HEK293 (cell line): ENCODE data around the gene CIC.

Experiments
- CTCF ChIA-PET: fragments of 350-600 bp; formaldehyde crosslinking; extraction: SDS; loops from one replicate; lab custom pipeline; 2021; ENCODE audit warnings: antibody characterized with exemption; lab: Yijun Ruan, JAX
- POLR2A ChIA-PET: fragments of 300-600 bp; formaldehyde crosslinking; extraction: SDS; loops from one replicate; lab custom pipeline; 2020; ENCODE audit warnings: antibody characterized with exemption, inconsistent platforms; lab: Yijun Ruan, JAX
- H3K27ac ChIP-seq: fragments of 200-500 bp; sonication (Bioruptor generic); 2 replicates; pipeline ENCODE4 v1.5.1; 2014; ENCODE audit warnings: low read depth, low read length, control low read depth, inconsistent platforms; ENCODE audit errors: extremely low read depth
- H3K36me3 ChIP-seq, 2 experiments: fragments of 200-500 bp in 1 of 2; sonication (Bioruptor generic) in 1 of 2; 1 replicate in 1 of 2; 2 replicates in 1 of 2; pipeline ENCODE4 v1.5.1; 2014 to 2017; ENCODE audit warnings: inconsistent platforms in 2 of 2, low read length in 2 of 2; ENCODE audit not compliant: control insufficient read depth in 2 of 2, insufficient read depth in 1 of 2
- H3K4me1 ChIP-seq: fragments of 200-500 bp; sonication (Bioruptor generic); 2 replicates; pipeline ENCODE4 v1.5.1; 2014; ENCODE audit warnings: mild to moderate bottlenecking, low read length, inconsistent platforms; ENCODE audit not compliant: control insufficient read depth, insufficient read depth
- H3K4me3 ChIP-seq: 2 replicates; pipeline ENCODE4 v1.5.1; 2011; ENCODE audit warnings: low read depth, mild to moderate bottlenecking, control low read depth, low read length, moderate library complexity
- H3K9me3 ChIP-seq: fragments of 200-500 bp; sonication (Bioruptor generic); 2 replicates; pipeline ENCODE4 v1.5.1; 2014; ENCODE audit warnings: low read depth, low read length, inconsistent platforms; ENCODE audit not compliant: control insufficient read depth, insufficient read depth
- GLIS1 ChIP-seq: fragments of 450-650 bp; formaldehyde crosslinking; IDR thresholded peaks from 2 replicates; pipeline ENCODE4 v1.5.1; 2016; ENCODE audit warnings: missing biosample characterization, missing genetic modification characterization
- MEIS1 ChIP-seq: sonication (generic); formaldehyde crosslinking; IDR thresholded peaks from 2 replicates; pipeline ENCODE4 v1.8.1; 2022; ENCODE audit warnings: missing genetic modification reagents, mild to moderate bottlenecking, borderline replicate concordance
- SP2 ChIP-seq: fragments of 450-650 bp; formaldehyde crosslinking; IDR thresholded peaks from 2 replicates; pipeline ENCODE4 v1.5.1; 2016; ENCODE audit warnings: missing biosample characterization, missing genetic modification characterization
- YY2 ChIP-seq: fragments of 450-650 bp; formaldehyde crosslinking; IDR thresholded peaks from 2 replicates; pipeline ENCODE4 v1.5.1; 2016; ENCODE audit warnings: missing biosample characterization, missing genetic modification characterization
- ZFP3 ChIP-seq: fragments of 450-650 bp; formaldehyde crosslinking; IDR thresholded peaks from 2 replicates; pipeline ENCODE4 v1.5.1; 2016; ENCODE audit warnings: low read depth, missing biosample characterization, missing genetic modification characterization
- ZNF211 ChIP-seq: fragments of 450-650 bp; formaldehyde crosslinking; IDR thresholded peaks from 2 replicates; pipeline ENCODE4 v1.5.1; 2016; ENCODE audit warnings: low read depth, missing biosample characterization, missing genetic modification characterization
- ZNF335 ChIP-seq: fragments of 450-650 bp; formaldehyde crosslinking; conservative IDR thresholded peaks from 2 replicates; pipeline ENCODE4 v1.5.1; 2016; ENCODE audit warnings: missing biosample characterization, missing genetic modification characterization
- ZNF350 ChIP-seq: fragments of 450-650 bp; formaldehyde crosslinking; IDR thresholded peaks from 2 replicates; pipeline ENCODE4 v1.5.0; 2017; ENCODE audit warnings: missing biosample characterization, mild to moderate bottlenecking, missing genetic modification characterization
- ZNF394 ChIP-seq: fragments of 450-650 bp; formaldehyde crosslinking; IDR thresholded peaks from 2 replicates; pipeline ENCODE4 v1.5.1; 2016; ENCODE audit warnings: missing biosample characterization, missing genetic modification characterization, mild to moderate bottlenecking, moderate library complexity, borderline replicate concordance
- ZNF658 ChIP-seq: fragments of 450-650 bp; formaldehyde crosslinking; IDR thresholded peaks from 2 replicates; pipeline ENCODE4; 2016; ENCODE audit warnings: missing biosample characterization, missing genetic modification characterization
- TF ChIP-seq, protein P1 (sequence below): fragments of 450-650 bp; formaldehyde crosslinking; IDR thresholded peaks from 2 replicates; pipeline ENCODE4 v1.5.1; 2016; ENCODE audit warnings: missing biosample characterization, missing genetic modification characterization
- TF ChIP-seq, protein P2 (sequence below): fragments of 450-650 bp; formaldehyde crosslinking; IDR thresholded peaks from 2 replicates; pipeline ENCODE4 v1.5.1; 2016; ENCODE audit warnings: missing biosample characterization, missing genetic modification characterization
- TF ChIP-seq, protein P3 (sequence below): fragments of 450-650 bp; formaldehyde crosslinking; conservative IDR thresholded peaks from 2 replicates; pipeline ENCODE4 v1.5.1; 2016; ENCODE audit warnings: low read depth, missing biosample characterization, missing genetic modification characterization
- TF ChIP-seq, protein P4 (sequence below): sonication (generic); formaldehyde crosslinking; IDR thresholded peaks from 2 replicates; pipeline ENCODE4 v1.8.1; 2022; ENCODE audit warnings: mild to moderate bottlenecking, moderate library complexity, missing genetic modification reagents

The CIC gene

DNA sequence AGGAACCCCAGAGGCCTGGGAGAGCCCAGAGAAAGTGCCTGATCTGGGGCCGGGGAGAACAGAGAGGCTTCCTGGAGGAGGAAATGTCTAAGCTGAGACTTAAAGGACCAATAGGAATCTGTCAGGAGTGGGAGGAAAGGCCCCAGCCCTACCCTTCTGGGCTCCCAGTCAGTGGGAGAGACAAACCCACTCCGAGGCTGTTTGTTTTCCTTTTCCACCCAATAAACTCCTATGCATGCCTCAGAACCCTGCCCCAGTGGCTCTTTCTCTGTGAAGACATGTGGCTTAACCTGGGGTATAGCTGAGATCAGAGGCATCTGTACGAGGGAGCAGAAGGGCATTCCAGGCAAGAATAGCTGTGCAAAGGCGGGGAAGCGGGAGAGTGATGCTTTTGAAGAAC is 58.3 kb downstream of the CIC start (continued):
- TF ChIP-seq ZNF335 (tag by site-specific recombination) (peak; percentile 19; the same call in 1 of the 2 replicates), ZNF394 (tag by site-specific recombination) (no peak), ZNF658 (tag by site-specific recombination) (no peak), SP2 (tag by site-specific recombination) (peak; percentile 51)
- TF ChIP-seq, protein P1, sequence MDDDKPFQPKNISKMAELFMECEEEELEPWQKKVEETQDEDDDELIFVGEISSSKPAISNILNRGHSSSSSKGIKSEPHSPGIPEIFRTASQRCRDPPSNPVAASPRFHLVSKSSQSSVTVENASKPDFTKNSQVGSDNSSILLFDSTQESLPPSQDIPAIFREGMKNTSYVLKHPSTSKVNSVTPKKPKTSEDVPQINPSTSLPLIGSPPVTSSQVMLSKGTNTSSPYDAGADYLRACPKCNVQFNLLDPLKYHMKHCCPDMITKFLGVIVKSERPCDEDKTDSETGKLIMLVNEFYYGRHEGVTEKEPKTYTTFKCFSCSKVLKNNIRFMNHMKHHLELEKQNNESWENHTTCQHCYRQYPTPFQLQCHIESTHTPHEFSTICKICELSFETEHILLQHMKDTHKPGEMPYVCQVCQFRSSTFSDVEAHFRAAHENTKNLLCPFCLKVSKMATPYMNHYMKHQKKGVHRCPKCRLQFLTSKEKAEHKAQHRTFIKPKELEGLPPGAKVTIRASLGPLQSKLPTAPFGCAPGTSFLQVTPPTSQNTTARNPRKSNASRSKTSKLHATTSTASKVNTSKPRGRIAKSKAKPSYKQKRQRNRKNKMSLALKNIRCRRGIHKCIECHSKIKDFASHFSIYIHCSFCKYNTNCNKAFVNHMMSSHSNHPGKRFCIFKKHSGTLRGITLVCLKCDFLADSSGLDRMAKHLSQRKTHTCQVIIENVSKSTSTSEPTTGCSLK, result no peak
- TF ChIP-seq, protein P2, sequence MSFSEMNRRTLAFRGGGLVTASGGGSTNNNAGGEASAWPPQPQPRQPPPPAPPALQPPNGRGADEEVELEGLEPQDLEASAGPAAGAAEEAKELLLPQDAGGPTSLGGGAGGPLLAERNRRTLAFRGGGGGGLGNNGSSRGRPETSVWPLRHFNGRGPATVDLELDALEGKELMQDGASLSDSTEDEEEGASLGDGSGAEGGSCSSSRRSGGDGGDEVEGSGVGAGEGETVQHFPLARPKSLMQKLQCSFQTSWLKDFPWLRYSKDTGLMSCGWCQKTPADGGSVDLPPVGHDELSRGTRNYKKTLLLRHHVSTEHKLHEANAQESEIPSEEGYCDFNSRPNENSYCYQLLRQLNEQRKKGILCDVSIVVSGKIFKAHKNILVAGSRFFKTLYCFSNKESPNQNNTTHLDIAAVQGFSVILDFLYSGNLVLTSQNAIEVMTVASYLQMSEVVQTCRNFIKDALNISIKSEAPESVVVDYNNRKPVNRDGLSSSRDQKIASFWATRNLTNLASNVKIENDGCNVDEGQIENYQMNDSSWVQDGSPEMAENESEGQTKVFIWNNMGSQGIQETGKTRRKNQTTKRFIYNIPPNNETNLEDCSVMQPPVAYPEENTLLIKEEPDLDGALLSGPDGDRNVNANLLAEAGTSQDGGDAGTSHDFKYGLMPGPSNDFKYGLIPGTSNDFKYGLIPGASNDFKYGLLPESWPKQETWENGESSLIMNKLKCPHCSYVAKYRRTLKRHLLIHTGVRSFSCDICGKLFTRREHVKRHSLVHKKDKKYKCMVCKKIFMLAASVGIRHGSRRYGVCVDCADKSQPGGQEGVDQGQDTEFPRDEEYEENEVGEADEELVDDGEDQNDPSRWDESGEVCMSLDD (tag by site-specific recombination), result no peak

DNA sequence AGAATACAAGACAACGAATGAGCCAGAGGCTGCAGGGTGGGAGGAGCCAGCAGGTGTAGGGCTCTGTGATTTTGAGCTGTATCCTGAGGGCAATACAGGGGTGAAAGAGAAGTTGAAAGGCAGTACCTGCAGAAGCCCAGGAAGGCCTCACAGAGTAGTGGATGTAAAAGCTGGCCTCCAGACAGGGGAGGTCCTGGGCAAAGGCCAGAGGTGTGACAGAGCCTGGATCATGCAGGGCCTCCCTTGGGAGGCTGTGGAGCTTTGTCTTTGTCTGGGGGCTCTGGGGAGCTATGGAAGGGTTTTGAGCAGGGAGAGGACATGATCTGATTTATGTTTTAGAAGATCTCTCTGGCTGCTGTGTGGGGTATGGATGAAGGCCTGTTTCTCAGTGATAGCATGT is 59.1 kb downstream of the CIC start:
- CTCF ChIA-PET, result interaction anchor here (0.6 to 1.8 kb wide), 5 partner anchors 25 to 200 kb away, joined by 3 to 7 read pairs (median 4); partner anchors contain the start of genes CEACAM1, PAFAH1B3 and POU2F2
- POLR2A ChIA-PET, result interaction anchor here (0.5 to 1.5 kb wide), 4 partner anchors 14 to 46 kb away, joined by 3 to 7 read pairs (median 3); partner anchors contain the start of gene PAFAH1B3

DNA sequence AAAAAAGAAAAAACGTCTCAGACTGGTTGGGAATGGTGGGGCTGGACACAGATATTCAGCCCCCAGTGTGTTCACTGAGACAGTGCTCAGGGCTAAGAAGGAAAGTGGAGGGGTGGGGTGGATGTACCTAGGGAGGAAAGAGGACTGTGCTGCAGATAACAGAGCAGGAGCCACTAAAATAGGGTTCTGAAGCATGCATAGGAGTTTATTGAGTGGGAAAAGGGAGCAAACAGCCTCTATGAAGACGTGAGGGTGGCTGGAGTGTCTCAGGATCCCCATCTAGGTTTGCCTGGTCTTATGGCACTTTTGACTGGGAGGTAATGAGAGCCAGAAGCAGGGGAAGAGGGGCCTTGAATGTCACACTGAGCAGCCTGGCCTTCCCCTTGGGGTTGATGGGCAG is 59.8 kb downstream of the CIC start:
- peak overlapping the region; percentile 26; the same call in 1 of the 2 replicates for H3K27ac ChIP-seq
- CTCF ChIA-PET, result interaction anchor here (0.9 to 1.8 kb wide), 3 partner anchors 71 to 196 kb away, joined by 4 to 7 read pairs (median 4); partner anchors contain the start of gene POU2F2
- POLR2A ChIA-PET, result no interaction called here

More for the DNA sequence above, 59.1 kb downstream of the CIC start:
- H3K4me3 ChIP-seq, result no peak overlapping the region
- H3K36me3 ChIP-seq, result peaks cover 0 to 4% of the 10 kb centered on the region in 2 experiments; a peak in 2 of 3 replicates
- peaks cover 43% of the 10 kb centered on the region for H3K4me1 ChIP-seq
- H3K27ac ChIP-seq, result 0 out of 2 replicates have a peak overlapping the region, but pooled peaks have one; percentile 26
- H3K9me3 ChIP-seq, result no peaks in the 10 kb centered on the region
- TF ChIP-seq, protein P3, sequence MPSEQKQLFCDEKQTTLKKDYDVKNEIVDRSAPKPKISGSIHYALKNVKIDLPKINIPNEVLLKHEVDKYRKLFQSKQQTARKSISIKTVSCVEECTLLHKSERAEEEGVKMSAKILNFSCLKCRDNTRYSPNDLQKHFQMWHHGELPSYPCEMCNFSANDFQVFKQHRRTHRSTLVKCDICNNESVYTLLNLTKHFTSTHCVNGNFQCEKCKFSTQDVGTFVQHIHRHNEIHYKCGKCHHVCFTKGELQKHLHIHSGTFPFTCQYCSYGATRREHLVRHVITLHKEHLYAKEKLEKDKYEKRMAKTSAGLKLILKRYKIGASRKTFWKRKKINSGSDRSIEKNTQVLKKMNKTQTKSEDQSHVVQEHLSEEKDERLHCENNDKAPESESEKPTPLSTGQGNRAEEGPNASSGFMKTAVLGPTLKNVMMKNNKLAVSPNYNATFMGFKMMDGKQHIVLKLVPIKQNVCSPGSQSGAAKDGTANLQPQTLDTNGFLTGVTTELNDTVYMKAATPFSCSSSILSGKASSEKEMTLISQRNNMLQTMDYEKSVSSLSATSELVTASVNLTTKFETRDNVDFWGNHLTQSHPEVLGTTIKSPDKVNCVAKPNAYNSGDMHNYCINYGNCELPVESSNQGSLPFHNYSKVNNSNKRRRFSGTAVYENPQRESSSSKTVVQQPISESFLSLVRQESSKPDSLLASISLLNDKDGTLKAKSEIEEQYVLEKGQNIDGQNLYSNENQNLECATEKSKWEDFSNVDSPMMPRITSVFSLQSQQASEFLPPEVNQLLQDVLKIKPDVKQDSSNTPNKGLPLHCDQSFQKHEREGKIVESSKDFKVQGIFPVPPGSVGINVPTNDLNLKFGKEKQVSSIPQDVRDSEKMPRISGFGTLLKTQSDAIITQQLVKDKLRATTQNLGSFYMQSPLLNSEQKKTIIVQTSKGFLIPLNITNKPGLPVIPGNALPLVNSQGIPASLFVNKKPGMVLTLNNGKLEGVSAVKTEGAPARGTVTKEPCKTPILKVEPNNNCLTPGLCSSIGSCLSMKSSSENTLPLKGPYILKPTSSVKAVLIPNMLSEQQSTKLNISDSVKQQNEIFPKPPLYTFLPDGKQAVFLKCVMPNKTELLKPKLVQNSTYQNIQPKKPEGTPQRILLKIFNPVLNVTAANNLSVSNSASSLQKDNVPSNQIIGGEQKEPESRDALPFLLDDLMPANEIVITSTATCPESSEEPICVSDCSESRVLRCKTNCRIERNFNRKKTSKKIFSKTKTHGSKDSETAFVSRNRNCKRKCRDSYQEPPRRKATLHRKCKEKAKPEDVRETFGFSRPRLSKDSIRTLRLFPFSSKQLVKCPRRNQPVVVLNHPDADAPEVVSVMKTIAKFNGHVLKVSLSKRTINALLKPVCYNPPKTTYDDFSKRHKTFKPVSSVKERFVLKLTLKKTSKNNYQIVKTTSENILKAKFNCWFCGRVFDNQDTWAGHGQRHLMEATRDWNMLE (tag by site-specific recombination), result no peak
- TF ChIP-seq GLIS1 (tag by site-specific recombination), result peak; percentile 11; the same call in 1 of the 2 replicates

More for the DNA sequence above, 59.8 kb downstream of the CIC start:
- no peak overlapping the region for H3K4me3 ChIP-seq
- peaks cover 43% of the 10 kb centered on the region for H3K4me1 ChIP-seq
- TF ChIP-seq, protein P4, sequence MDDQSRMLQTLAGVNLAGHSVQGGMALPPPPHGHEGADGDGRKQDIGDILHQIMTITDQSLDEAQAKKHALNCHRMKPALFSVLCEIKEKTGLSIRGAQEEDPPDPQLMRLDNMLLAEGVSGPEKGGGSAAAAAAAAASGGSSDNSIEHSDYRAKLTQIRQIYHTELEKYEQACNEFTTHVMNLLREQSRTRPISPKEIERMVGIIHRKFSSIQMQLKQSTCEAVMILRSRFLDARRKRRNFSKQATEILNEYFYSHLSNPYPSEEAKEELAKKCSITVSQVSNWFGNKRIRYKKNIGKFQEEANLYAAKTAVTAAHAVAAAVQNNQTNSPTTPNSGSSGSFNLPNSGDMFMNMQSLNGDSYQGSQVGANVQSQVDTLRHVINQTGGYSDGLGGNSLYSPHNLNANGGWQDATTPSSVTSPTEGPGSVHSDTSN (CRISPR knock-in tag), result no peak
- TF ChIP-seq ZNF350 (no peak), ZFP3 (tag by site-specific recombination) (peak; percentile 98), ZNF211 (tag by site-specific recombination) (0 out of 2 replicates have a peak, but pooled peaks have one; percentile 8), YY2 (tag by site-specific recombination) (no peak), MEIS1 (CRISPR knock-in tag) (no peak)
- H3K36me3 ChIP-seq, result peaks cover 5 to 12% of the 10 kb centered on the region in 2 experiments; a peak in 2 of 3 replicates
- no peaks in the 10 kb centered on the region for H3K9me3 ChIP-seq
